Esophagus muscularis mucosa (tissue), 3 donors: ENCODE results near the gene MARVELD3.

Experiments used
- POLR2AphosphoS5 ChIP-seq, 2 donors: sonication (generic); formaldehyde crosslinking; IDR thresholded peaks; one replicate each; pipeline ENCODE4 v1.6.1; 2017; ENCODE audit warnings: antibody characterized with exemption in 2 of 2
- TF ChIP-seq, protein P1 (sequence below), 3 experiments: fragments of 200-600 bp in 2 of 3; fragments of 450-650 bp in 1 of 3; sonication (generic) in 2 of 3; IDR thresholded peaks; one replicate each; pipeline ENCODE4 v1.5.1; 2017 to 2019; ENCODE audit warnings: antibody characterized with exemption in 3 of 3, mild to moderate bottlenecking in 2 of 3, moderate library complexity in 1 of 3

- TF ChIP-seq, protein P1, sequence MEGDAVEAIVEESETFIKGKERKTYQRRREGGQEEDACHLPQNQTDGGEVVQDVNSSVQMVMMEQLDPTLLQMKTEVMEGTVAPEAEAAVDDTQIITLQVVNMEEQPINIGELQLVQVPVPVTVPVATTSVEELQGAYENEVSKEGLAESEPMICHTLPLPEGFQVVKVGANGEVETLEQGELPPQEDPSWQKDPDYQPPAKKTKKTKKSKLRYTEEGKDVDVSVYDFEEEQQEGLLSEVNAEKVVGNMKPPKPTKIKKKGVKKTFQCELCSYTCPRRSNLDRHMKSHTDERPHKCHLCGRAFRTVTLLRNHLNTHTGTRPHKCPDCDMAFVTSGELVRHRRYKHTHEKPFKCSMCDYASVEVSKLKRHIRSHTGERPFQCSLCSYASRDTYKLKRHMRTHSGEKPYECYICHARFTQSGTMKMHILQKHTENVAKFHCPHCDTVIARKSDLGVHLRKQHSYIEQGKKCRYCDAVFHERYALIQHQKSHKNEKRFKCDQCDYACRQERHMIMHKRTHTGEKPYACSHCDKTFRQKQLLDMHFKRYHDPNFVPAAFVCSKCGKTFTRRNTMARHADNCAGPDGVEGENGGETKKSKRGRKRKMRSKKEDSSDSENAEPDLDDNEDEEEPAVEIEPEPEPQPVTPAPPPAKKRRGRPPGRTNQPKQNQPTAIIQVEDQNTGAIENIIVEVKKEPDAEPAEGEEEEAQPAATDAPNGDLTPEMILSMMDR (IDR thresholded peaks at IDR 0.05), result no peak
- TF ChIP-seq POLR2AphosphoS5 (IDR thresholded peaks at IDR 0.05), result no peak
Measured at GRCh38 chr16:71576971-71577370, 49.0 kb upstream of the MARVELD3 start, which contains the start of gene TAT.
